DMS79 (cell line): ENCODE results near the gene HDAC4.
"Not testable (repeated sequence)": the region's sequence is repeated elsewhere in the genome, so short reads cannot be mapped to it uniquely, and the experiment has no call there.

Source experiments
- DNase-seq: peaks from one replicate; lab custom pipeline; 2025; lab: John Stamatoyannopoulos, UW

Gene HDAC4

GRCh38 chr2:239184968-239185903 is 215.6 kb downstream of the HDAC4 start:
- no peak for DNase-seq

DNA sequence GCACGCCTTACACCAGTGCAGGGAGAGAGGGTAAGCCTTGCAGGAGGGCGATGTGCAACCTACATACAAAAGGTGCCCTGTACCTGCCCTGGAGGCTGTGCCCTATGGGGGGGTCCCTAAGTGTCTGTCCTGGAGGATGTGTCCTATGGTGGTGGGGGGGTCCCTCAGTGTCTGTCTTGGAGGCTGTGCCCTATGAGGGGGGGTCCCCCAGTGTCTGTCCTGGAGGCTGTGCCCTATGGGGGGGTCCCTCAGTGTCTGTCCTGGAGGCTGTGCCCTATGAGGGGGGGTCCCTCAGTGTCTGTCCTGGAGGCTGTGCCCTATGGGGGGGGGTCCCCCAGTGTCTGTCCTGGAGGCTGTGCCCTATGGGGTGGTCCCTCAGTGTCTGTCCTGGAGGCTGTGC is 216.6 kb downstream of the HDAC4 start:
- DNase-seq: no peak

- DNase-seq: no peak
These were observed 217.6 kb downstream of the HDAC4 start for GRCh38 chr2:239182981-239183791.

- DNase-seq: peak; percentile 64
These were observed 218.8 kb downstream of the HDAC4 start for GRCh38 chr2:239181903-239182581.

GRCh38 chr2:239181074-239181902 is 219.5 kb downstream of the HDAC4 start:
- DNase-seq: peak; percentile 64

GRCh38 chr2:239180526-239181073 is 220.2 kb downstream of the HDAC4 start:
- DNase-seq: no peak

DNA sequence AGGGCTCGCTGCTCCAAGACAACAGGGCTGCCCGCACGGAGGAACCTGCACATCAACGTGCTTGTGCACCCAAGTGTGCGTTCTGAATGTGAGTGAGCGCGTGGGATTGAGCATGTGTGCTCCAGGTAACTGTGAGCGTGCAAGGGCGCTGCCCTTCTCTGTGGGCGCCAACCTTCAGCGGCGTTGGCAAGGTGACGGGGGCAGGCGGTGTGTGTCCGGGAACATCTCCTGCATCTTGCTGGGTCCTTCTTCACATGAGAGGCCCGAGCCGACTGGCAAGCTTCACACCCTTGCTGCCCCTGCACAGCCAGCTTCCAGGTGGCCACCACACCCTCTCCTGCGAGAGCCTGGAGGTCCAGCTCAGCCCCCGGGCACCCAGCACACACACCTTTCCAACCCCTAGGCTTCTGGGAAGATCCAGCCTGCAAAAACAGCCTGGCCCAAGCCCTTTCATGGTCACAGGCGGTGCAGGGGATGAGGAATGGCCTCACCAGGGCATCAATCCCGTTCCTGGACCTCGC is 220.9 kb downstream of the HDAC4 start:
- no peak for DNase-seq

- no peak for DNase-seq
These were observed 221.9 kb downstream of the HDAC4 start for GRCh38 chr2:239178954-239179353.

GRCh38 chr2:239178484-239178883 is 222.3 kb downstream of the HDAC4 start:
- no peak for DNase-seq

GRCh38 chr2:239177908-239178307 is 222.9 kb downstream of the HDAC4 start:
- no peak for DNase-seq

DNA sequence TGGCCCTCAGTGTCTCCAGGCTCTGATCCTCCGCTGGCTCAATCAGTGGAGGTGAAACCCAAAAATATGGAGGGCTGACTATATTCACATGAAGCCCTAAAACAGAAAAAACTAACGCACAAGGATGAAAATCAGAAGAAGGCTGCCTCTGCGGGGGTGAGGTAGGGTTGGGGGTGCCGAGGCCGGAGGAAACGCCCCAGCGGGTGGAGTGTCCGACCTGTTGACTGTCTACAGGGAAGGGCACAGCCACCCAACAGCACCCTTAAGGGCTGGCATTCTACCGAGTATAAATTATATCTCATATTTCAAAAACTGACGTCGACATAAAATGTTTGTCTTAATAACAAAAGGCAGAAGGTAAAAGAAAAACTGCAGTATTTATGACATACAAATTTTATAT is 223.5 kb downstream of the HDAC4 start:
- DNase-seq: no peak

DNA sequence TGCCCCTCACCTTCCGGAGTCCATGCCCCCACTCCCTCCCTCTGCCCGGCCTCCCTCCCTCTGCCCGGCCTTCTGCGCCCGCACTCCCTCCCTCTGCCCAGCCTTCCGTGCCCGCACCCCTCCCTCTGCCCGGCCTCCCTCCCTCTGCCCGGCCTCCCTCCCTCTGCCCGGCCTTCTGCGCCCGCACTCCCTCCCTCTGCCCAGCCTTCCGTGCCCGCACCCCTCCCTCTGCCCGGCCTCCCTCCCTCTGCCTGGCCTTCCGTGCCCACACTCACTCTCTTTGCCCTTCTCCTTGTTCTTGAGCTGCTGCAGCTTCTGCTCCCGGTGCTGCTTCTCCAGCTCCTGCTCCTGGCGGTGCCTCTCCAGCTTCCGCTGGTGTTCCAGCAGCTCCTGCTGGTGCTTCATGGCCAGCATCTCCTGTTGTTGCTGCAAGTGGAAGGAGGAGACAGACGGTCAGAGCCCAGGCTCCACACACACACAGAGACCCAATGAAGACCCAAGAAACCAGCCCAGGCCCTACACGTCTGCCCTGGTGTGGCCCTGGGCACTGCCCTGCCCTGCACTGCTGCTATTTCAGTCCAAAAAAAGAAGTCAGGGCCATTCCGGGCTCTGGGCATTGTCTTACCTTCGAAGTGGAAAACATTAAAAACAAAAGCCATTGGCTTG is 224.5 kb downstream of the HDAC4 start:
- DNase-seq: not testable (repeated sequence)

DNA sequence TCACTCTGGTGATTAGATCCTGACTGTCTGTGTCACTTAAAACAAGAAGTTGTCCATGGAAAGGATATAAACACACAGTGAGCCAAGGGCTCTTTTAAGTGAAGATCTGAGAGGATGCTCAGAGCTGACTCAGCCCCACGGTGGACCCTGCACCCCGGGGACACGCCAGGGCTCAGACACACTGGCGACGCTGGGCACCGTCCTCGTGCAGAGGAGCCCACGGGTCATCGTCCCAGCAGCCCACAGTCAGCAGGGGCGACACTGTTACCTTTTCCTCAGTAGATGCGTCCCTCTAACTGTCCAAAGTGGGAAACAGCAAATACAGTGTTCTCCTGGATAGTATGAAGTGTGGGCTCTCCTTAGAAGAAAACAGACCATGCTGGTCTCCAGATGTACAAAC is 225.6 kb downstream of the HDAC4 start:
- DNase-seq: no peak

- no peak for DNase-seq
These were observed 227.5 kb downstream of the HDAC4 start for GRCh38 chr2:239173301-239173700.

- no peak for DNase-seq
These were observed 229.2 kb downstream of the HDAC4 start for GRCh38 chr2:239171643-239172042.

DNA sequence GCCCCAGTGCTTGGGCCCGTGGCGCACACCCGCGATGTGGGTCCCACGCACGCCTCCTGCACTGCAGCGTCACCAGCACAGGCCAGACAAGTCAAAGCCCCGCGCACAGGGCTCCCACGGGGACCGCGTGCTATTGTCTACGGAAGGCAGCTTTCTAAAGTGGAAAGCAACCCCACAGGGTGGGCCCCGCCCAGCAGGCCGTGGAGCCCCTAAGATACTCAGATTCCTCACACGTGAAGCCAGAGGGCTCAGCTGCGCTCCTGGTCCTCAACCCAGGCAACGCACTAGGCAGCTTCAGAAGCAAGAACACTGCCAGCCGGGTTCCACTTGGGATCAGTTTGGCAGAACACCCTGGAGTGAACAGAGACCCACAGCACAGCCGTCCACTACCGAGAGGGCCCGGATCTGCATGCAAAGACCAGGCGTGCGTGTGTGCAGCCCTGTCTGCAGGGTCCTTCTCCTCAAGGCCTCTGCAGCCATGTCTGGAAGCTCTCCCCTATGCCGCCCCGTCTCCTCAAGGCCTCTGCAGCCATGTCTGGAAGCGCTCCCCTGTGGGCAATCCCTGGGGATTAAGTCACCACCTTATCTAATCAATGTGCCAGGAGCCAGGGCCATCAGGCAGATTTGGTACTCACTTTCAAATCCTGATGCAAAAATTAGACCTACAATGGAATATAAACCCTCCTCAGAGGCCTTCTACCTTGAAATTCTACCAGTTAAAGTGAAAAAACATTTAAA is 231.3 kb downstream of the HDAC4 start:
- DNase-seq: no peak

DNA sequence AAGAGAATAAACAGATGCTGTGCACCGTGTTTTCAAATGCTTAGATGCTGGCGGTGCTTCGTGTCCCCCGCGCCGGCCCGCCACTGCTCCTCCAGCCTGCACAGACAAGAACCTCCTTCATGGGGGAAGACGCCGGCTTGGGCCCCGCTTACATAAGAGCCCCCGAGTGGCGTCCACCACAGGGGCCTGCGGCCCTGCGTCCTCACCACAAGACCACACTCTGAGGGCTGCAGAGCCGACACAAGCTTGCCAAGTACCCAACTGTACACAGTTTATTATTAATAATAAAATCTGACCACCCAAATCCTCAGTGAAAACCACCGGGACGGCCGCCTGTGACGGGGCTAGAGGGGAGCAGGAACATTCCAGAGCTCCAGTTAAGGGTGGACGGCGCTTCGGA is 232.2 kb downstream of the HDAC4 start:
- DNase-seq: no peak

- DNase-seq: no peak
These were observed 232.9 kb downstream of the HDAC4 start for GRCh38 chr2:239167766-239168444.

DNA sequence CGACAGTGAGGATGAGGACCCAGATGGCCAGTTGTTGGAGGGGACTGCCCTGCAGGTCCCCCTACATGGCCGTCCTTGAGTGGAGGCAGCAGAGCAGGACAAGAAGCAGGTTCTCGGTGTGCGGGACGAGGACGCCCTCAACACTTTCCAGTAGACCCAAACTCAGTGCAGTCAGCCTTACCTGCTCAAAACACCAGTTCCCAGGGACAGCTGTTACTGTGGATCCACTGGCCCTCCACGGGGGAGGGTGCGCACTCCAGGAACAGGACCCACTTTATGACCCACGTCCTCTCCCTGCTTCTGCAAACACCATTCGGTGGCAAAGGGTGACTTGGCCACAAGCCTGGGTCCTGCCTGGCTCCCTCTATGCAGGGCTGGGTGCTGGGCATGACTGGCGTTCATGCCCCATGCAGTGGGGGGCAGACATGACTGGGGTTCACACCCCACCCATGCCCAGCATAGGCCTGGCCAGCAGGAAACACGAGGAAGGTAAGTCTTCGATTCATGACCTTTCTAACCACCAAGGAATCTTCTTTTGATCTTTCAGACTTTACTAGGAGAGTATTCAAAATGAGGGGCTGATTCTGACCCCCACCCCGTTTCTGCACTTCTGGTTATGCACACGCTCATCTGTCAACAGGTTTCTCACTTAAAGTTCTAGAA is 233.7 kb downstream of the HDAC4 start:
- no peak for DNase-seq
